K562 (cell line): ENCODE data around the gene ZNF780A. TPM values are rescaled to one million over a fixed set of nuclear protein-coding genes. Genes with fewer than 3 reads are reported as not detected.
A peak's percentile ranks its signal among the peaks of the same experiment; 100 is the strongest.

Experiments
- CREM ChIP-seq: IDR thresholded peaks from 2 replicates; pipeline ENCODE4 v1.6.1; 2014; ENCODE audit warnings: antibody characterized with exemption, low read depth
- FOXJ2 ChIP-seq: fragments of 200-800 bp; sonication (Bioruptor generic); IDR thresholded peaks from 2 replicates; pipeline ENCODE4 v1.6.1; 2016; ENCODE audit warnings: missing genetic modification characterization, missing compliant biosample characterization
- FOXM1 ChIP-seq, 2 experiments: fragments of 450-650 bp in 1 of 2; sonication (generic) in 1 of 2; formaldehyde crosslinking in 1 of 2; IDR thresholded peaks; 2 replicates each; pipeline versions ENCODE4 v1.6.1 to v1.9.0; 2017 to 2022; ENCODE audit warnings: low read depth in 2 of 2, mild to moderate bottlenecking in 2 of 2, missing genetic modification reagents in 1 of 2, moderate library complexity in 1 of 2
- GATA2 ChIP-seq: sonication (generic); formaldehyde crosslinking; IDR thresholded peaks from 2 replicates; pipeline ENCODE4 v1.4.0; 2020; ENCODE audit warnings: mild to moderate bottlenecking, missing genetic modification reagents
- KAT8 ChIP-seq: fragments of 450-650 bp; IDR thresholded peaks from 2 replicates; pipeline ENCODE4 v1.6.1; 2016; ENCODE audit warnings: low read depth, mild to moderate bottlenecking
- MAZ ChIP-seq, 2 experiments: fragments of 450-650 bp in 1 of 2; sonication (generic) in 1 of 2; formaldehyde crosslinking; IDR thresholded peaks in 1 of 2; conservative IDR thresholded peaks in 1 of 2; 2 replicates each; pipeline versions ENCODE4 v1.4.0 to v1.5.0; 2020; ENCODE audit warnings: mild to moderate bottlenecking in 1 of 2, missing genetic modification reagents in 1 of 2
- TRIM24 ChIP-seq, 2 experiments: fragments of 450-650 bp; IDR thresholded peaks; 2 replicates each; pipeline ENCODE4 v1.6.1; 2016
- ZEB2 ChIP-seq: fragments of 450-650 bp; IDR thresholded peaks from 2 replicates; pipeline ENCODE4 v1.6.1; 2016
- polyA plus RNA-seq, 8 experiments: library from polyadenylated mRNA; depleted of rRNA in 4 of 8; stranded (reverse) in 5 of 8; unstranded in 3 of 8; fragments of >200 nt; fragmentation: Nextera tagmentation in 2 of 8; fragmentation: Illumina TruSeq in 1 of 8; extraction: Ambion mirVana in 2 of 8; extraction: Trizol in 1 of 8; gene quantifications; 2 replicates each; pipeline versions ENCODE4 v1.2.1 to v1.2.3, GENCODE V29; 2011 to 2014; ENCODE audit warnings: inconsistent platforms in 1 of 8, missing spikeins in 1 of 8
- total RNA-seq, 7 experiments: library from RNA; depleted of rRNA in 6 of 7; stranded (reverse); fragments of >200 nt in 6 of 7; fragmentation: Illumina TruSeq in 2 of 7; extraction: Trizol in 2 of 7; gene quantifications; 2 replicates each; pipeline versions ENCODE4 v1.2.1 to v1.2.3, GENCODE V29; 2011 to 2021; ENCODE audit warnings: low replicate concordance in 1 of 7
- TF ChIP-seq, protein P1 (sequence below): sonication (generic); formaldehyde crosslinking; IDR thresholded peaks from 2 replicates; pipeline ENCODE4 v1.8.1; 2023; ENCODE audit warnings: mild to moderate bottlenecking, missing genetic modification reagents

ZNF780A gene
- total and polyA plus RNA-seq, 9 of the 15 experiments (the other 6 are each of a cell fraction or from before 2014, with no cell fraction given) = 11.7 to 36.1 (median 25.8) TPM

DNA sequence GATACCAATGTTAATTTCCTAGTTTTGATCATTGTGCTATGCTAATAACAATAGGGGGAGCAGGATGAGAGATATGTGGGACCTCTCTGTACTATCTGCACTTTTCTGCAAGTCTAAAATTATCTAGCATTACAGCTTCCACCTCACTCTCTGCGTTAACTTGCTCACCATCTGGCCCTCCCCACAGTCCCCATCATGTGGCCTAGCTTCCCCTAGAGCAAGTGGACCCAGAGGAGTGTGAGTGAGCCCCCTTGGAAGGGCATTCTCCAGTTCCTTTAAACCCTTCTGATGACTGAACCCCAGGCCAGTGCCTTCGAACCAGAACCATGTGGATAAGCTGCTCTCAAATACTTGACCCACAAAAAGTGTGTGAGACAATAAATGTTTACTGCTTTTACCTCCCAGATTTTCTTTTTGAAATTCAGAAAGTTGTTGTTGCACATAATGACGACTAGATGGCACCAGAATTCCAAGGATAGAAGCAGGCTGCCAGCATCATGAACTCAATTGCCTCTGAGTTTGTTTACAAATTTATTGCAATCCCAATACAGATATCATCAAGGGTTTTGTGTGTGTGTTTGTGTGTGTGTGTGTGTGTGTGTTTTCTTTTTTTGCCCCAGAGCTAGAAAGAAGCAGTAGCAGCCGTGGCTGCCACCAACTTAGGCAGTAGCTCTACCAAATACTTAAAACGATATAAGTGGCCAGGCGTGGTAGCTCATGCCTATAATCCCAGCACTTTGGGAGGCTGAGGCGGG, 49.0 kb upstream of the ZNF780A start (continued):
- peak; percentile 64; the same call in 1 of the 2 replicates for TF ChIP-seq FOXJ2 (tag)
- TF ChIP-seq KAT8 = no peak
- TF ChIP-seq GATA2 (CRISPR knock-in tag) = peak; percentile 55; the same call in 1 of the 2 replicates
- TF ChIP-seq, protein P1, sequence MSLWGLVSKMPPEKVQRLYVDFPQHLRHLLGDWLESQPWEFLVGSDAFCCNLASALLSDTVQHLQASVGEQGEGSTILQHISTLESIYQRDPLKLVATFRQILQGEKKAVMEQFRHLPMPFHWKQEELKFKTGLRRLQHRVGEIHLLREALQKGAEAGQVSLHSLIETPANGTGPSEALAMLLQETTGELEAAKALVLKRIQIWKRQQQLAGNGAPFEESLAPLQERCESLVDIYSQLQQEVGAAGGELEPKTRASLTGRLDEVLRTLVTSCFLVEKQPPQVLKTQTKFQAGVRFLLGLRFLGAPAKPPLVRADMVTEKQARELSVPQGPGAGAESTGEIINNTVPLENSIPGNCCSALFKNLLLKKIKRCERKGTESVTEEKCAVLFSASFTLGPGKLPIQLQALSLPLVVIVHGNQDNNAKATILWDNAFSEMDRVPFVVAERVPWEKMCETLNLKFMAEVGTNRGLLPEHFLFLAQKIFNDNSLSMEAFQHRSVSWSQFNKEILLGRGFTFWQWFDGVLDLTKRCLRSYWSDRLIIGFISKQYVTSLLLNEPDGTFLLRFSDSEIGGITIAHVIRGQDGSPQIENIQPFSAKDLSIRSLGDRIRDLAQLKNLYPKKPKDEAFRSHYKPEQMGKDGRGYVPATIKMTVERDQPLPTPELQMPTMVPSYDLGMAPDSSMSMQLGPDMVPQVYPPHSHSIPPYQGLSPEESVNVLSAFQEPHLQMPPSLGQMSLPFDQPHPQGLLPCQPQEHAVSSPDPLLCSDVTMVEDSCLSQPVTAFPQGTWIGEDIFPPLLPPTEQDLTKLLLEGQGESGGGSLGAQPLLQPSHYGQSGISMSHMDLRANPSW (CRISPR knock-in tag) = no peak
- TF ChIP-seq MAZ (CRISPR knock-in tag; conservative IDR thresholded peaks at IDR 0.05 in 1 of 2, IDR thresholded peaks at IDR 0.05 in 1 of 2) = no peak
- no peak for TF ChIP-seq ZEB2
- TF ChIP-seq FOXM1 (IDR thresholded peaks at IDR 0.05; ENCODE audit: low read depth) = no peak
- TF ChIP-seq FOXM1 (CRISPR knock-in tag; IDR thresholded peaks at IDR 0.05; ENCODE audit: low read depth) = no peak
- 0 out of 2 replicates have a peak, but pooled peaks have one; percentile 25 for TF ChIP-seq CREM
- no peak for TF ChIP-seq TRIM24 (IDR thresholded peaks at IDR 0.05)
